T-helper 1 cell treated with Interleukin-12 subunit alpha and Interleukin-12 subunit beta and Interleukin-4 antibody, amounts not matched to agents 30 ng/mL and 1 ng/mL, for 36 hours (primary cell): ENCODE measurements around the gene NFKB1. TPM values are rescaled to one million over a fixed set of nuclear protein-coding genes. Genes with fewer than 3 reads are reported as not detected.
"Not testable (repeated sequence)": the region's sequence is repeated elsewhere in the genome, so short reads cannot be mapped to it uniquely, and the experiment has no call there.

Experiments
- intact Hi-C: fragments of 100-400 bp; cut with micrococcal nuclease; formaldehyde crosslinking; loops from one replicate; pipeline ENCODE4 v1.15.1; 2024
- total RNA-seq: library from RNA; stranded (reverse); gene quantifications from 2 replicates; pipeline ENCODE4 v1.2.3, GENCODE V29; 2022

Gene NFKB1
- total RNA-seq, 1 donor from 2014 or later: 141 TPM

- intact Hi-C loops: loop anchor here (1.0 to 2.0 kb wide), 3 partner anchors 8 to 25 kb away; no protein-coding TSS in a partner anchor
Observed at GRCh38 chr4:102560115-102560514, 59.0 kb downstream of the NFKB1 start.

DNA sequence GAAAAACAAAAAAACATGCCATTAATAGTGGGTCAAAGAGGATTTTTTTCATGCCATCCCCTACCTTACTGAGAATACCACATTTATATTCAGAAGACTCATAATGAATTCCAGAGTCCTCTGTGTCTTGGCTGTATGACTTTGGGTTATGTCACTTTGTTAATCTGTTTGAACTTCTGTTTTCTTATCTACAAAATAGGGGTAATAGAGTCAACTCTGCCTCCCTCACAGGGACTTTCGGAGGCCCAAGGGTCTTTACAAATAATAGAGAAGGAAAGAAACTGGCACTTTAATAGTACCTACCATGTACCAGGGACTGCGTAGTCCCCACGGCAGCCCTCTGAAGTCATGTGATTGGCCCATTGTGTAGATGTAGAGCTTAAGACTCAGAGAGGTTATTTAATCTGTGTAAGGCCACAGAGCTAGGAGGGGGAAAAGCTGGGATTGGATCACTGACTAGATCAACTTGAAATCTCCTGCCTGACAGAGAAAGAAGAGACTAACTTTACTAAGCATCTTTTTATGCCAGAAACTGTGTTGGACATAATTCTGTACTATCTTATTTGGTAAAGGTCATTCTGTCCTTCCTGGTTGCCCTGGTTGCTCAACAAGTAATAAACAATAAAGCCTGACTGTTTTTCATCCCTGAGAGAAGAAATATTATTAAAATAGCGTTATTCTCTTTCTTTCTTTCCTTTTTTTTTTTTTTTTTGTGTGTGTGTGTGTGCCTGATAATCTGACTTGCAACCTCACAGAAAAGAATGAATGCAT is 59.6 kb downstream of the NFKB1 start:
- intact Hi-C loops: loop anchor here (1.0 to 2.0 kb wide), 3 partner anchors 8 to 26 kb away; no protein-coding TSS in a partner anchor

DNA sequence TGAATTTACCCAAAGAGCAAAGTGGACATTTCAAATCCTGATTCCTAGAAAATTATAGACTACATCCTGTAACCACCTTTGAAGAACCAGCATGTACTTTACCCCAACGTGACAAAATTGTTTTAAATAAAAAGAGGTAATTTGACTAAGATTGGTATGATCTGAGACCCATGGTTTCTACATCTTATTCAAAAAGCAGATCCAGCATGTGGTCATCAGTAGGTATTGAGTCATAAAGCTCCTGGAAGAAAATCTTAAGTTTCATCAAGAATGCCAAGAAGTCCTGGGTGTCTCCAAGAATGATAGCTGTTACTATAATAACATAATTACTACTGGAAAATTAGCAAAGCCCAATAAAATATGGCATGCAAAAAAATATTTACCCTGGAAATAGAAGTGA is 61.8 kb downstream of the NFKB1 start:
- intact Hi-C loops: no loop called here

DNA sequence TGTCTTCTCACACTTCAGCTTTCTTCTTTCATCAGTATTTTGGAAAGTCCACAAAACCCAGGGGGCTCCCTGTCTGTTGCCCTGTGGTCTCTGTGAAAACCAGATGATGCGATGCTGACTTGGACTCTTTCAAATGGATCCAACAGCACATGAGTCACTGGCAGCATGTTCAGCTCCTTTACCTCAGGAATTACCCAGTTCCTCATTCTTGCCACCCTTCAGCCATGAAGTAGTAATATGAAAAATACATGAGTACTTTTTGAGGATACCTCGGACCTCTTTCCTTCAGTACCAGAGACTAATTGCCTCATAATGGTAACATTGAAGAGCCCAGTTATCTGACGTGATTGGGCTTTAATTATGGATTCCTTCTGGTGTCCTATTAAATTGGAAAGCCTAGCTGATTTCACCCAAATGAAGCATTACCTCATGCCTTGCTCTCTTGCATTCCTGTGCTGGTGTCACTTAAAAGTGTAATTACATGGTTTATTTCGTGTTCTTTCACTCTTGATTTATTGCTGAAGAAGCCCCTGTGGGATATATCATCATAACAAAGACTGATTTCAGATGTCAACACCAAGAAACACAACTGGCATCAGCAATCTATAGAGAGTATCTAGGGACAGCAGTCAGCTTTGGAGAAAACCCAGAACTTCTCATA is 63.4 kb downstream of the NFKB1 start:
- intact Hi-C loops: no loop called here

DNA sequence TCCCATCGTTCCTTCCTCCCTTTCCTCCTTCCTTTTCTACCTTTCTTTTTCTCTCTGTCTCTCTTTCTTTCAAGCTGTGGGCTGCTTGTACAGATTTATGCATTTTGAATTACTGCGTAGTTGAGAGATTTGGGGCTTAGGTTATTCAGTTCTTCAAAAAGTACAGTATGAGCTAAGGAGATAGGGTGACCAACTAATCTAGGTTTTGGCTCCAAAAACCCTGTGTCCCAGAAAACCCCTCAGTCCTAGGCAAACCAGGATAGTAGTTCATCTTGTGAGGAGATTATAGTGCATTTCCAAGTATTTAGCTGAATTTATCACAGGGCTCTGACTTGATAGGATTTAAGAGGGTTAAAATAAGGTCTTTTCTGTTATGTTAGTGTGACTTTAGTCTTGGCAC is 64.5 kb downstream of the NFKB1 start:
- intact Hi-C loops: no loop called here

- intact Hi-C loops: no loop called here
Observed at GRCh38 chr4:102566426-102566825, 65.3 kb downstream of the NFKB1 start.

GRCh38 chr4:102567427-102567826 is 66.3 kb downstream of the NFKB1 start:
- intact Hi-C loops: no loop called here

GRCh38 chr4:102569200-102569599 is 68.0 kb downstream of the NFKB1 start:
- intact Hi-C loops: no loop called here

- intact Hi-C loops: not testable (repeated sequence)
Observed at GRCh38 chr4:102570211-102570610, 69.1 kb downstream of the NFKB1 start.

DNA sequence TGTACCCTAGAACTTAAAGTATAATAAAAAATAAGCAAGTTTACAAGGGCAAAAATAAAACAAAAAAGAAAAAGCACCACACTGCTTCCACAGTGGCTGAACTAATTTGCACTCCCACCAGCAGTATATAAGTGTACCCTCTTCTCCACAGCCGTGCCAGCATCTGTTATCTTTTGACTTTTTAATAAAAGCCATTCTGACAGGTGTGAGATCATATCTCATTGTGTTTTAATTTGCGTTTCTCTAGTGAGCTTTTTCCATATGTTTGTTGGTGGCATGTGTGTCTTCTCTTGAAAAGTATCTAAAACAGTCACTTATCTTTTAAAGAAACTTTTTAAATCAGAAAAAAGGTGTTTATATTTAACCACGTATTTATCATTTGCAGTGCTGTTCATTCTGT is 71.3 kb downstream of the NFKB1 start:
- intact Hi-C loops: no loop called here

- intact Hi-C loops: loop anchor here (1.0 to 2.0 kb wide), 2 partner anchors 8 to 14 kb away; no protein-coding TSS in a partner anchor
Observed at GRCh38 chr4:102574317-102574716, 73.2 kb downstream of the NFKB1 start.

- intact Hi-C loops: loop anchor here (2.0 to 5.0 kb wide), 2 partner anchors 15 to 37 kb away; no protein-coding TSS in a partner anchor
Observed at GRCh38 chr4:102575369-102576129, 74.4 kb downstream of the NFKB1 start.

DNA sequence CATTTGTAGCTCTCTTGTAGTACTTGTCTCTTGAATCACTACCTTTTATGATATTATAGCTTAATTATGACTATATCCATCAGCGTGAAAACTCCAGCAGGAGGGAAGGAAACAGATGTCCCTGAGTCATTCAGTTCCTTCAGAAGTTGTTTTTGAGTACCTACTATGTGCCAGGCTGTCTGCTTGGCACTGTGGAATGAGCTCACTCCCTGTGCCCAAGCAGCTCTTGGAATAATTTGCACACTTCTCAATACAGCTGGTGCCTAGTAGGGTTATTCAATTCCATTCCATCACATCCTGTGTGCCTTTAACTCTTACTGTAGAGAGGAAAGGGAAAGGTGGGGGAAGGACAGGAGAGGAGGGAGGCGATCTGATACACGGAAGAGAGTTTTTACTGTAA is 77.1 kb downstream of the NFKB1 start:
- intact Hi-C loops: loop anchor here (5.0 kb wide), 1 partner anchor 34 kb away; no protein-coding TSS in a partner anchor

DNA sequence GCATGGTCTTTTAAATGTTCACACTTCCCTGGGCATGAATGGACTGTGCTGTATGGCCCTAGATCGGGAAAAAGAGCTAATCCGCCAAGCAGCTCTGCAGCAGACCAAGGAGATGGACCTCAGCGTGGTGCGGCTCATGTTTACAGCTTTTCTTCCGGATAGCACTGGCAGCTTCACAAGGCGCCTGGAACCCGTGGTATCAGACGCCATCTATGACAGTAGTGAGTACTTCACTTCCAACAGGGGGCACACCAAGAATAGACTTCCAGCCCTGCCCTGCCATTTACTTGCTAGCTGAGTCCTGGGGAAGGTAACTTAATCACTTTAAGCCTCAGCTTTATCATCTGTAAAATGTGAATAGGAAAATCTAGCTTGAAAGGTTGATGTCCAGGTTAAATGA is 77.7 kb downstream of the NFKB1 start:
- intact Hi-C loops: loop anchor here (1.0 to 5.0 kb wide), 3 partner anchors 9 to 46 kb away; no protein-coding TSS in a partner anchor

DNA sequence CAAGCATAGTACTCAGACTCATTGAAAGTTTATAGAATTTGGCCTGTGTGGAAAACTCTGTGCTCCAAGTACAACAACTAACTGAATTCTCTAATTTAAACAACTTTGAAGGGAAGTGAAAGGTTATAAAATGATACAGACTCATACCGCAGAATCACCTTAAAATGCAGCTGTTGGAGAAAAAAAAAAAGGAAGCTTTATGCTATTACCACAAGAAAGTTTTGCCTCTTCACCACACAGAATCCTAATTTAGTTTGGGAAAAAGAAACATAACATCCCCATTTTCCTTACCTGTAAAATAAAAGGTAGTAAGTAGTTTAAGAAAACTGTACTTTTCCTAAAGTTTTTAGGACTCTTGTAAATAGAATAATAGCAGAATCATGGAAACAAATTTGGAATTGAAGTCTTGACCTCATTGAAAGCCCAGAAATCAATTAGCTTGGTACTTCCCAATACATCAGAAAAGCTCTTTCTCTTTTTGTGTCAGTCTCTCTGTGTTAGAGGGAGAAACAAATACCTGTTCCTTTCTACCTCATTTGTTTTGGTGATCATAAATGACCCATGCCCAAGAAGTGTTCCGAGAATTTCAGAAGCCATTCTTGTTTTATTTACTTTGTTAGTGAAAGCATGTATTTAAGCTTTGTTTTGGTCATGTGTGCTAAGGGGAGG is 78.8 kb downstream of the NFKB1 start:
- intact Hi-C loops: loop anchor here (1.0 to 5.0 kb wide), 4 partner anchors 8 to 45 kb away; no protein-coding TSS in a partner anchor

DNA sequence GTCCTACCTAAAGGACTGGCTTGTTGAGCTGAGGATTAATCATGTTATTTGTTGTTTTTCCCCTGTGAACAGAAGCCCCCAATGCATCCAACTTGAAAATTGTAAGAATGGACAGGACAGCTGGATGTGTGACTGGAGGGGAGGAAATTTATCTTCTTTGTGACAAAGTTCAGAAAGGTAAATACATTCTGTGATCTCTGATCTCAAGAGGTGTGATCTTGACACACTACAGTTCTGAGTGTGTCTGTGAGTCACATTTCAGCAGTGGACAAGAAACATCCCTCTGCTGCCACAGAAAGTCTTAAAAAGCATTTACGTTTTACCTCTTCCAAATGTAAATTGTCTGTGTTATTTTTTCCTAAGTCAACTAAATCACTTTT is 79.3 kb downstream of the NFKB1 start:
- intact Hi-C loops: loop anchor here (2.0 kb wide), 1 partner anchor 18 kb away; no protein-coding TSS in a partner anchor

DNA sequence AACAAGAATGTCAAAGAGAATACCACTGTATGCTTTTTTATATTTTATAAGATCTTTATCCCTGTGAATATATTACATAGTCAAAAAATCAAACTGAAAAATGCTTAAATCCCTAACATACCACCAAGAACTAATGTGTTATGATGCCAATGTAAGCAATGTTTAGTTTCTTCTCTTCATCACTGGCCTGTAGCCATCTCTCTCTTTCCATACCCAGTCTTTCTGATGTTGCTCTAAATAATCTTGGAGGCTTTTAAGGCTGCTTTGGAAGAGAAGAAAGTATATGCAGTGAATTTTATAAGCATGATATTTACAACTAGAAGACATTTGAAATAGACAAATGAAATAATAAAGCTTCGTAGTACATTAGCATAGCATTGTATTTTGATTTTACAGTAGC is 82.9 kb downstream of the NFKB1 start:
- intact Hi-C loops: no loop called here

GRCh38 chr4:102585329-102585728 is 84.2 kb downstream of the NFKB1 start:
- intact Hi-C loops: loop anchor here (5.0 kb wide), 1 partner anchor 282 kb away; the partner anchor contains the start of gene CISD2

DNA sequence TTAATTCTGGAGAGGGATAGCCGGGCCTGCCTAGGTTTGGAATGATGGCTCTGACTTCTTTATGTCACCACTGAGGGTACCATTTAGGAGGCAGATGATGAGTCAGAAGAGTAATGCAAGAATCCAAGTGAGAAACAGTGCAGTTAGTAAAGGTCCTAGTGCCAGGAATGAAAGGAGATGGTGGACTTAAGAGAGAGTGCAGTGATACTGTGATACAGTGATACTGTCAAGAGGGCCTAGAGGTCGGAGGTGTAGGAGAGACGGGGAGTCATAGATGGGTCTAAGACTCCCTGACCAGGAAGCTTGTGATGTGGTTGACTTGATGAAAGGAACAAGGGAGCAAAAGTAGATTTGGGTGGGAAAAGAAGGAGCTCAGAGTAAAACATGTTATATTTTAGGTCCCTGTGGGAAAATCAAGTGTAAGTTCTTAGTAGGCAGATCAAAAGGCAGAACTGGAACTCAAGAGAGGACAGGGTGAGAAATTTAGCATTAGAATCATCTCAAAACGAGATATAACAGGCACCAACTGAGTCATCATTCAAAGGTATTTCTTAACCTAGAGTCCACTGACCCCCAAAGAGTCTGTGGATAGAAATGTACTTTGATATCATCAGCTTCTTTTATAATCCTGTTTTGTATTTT is 85.0 kb downstream of the NFKB1 start:
- intact Hi-C loops: loop anchor here (1.0 to 5.0 kb wide), 5 partner anchors 8 to 281 kb away; partner anchors contain the start of gene CISD2

- intact Hi-C loops: loop anchor here (1.0 to 5.0 kb wide), 6 partner anchors 8 to 281 kb away; partner anchors contain the start of gene CISD2
Observed at GRCh38 chr4:102586644-102587021, 85.5 kb downstream of the NFKB1 start.
